Activated CD4-positive, alpha-beta T cell treated with anti-CD3 and anti-CD28 coated beads for 36 hours (primary cell): Measurements from ENCODE around the gene VPS37C. TPM values are rescaled to one million over a fixed set of nuclear protein-coding genes. Genes with fewer than 3 reads are reported as not detected.
A peak's percentile ranks its signal among the peaks of the same experiment; 100 is the strongest.
"Not testable (repeated sequence)": the region's sequence is repeated elsewhere in the genome, so short reads cannot be mapped to it uniquely, and the experiment has no call there.

Experiments used
- ATAC-seq: fragments of 200-7000 bp; cut with Tn5 transposase; one replicate; pipeline ENCODE4 v1.10.0; 2021; ENCODE audit warnings: mild to moderate bottlenecking, moderate library complexity
- CTCF ChIA-PET: fragments of 350-600 bp; sonication (Branson Sonifier 250); formaldehyde crosslinking; loops from one replicate; lab custom pipeline; 2021; ENCODE audit warnings: antibody characterized with exemption; lab: Charles Lee
- POLR2A ChIA-PET: fragments of 350-600 bp; sonication (Branson Sonifier 250); formaldehyde crosslinking; loops from one replicate; lab custom pipeline; 2021; ENCODE audit warnings: antibody characterized with exemption, inconsistent platforms; lab: Charles Lee
- DNase-seq: peaks from one replicate; pipeline ENCODE4 v3.0.0-alpha.2; 2020
- H3K27ac Mint-ChIP-seq: one replicate; pipeline ENCODE4 v1.8.0; 2021; ENCODE audit warnings: mixed read lengths
- H3K27me3 Mint-ChIP-seq: one replicate; pipeline ENCODE4 v1.8.0; 2021; ENCODE audit warnings: mixed read lengths
- H3K36me3 Mint-ChIP-seq: one replicate; pipeline ENCODE4 v1.8.0; 2021; ENCODE audit warnings: low read depth, mixed read lengths
- H3K4me1 Mint-ChIP-seq: one replicate; pipeline ENCODE4 v1.8.0; 2021; ENCODE audit warnings: mixed read lengths
- H3K4me3 Mint-ChIP-seq: one replicate; pipeline ENCODE4 v1.8.0; 2021; ENCODE audit warnings: mild to moderate bottlenecking, moderate library complexity, mixed read lengths
- H3K9me3 Mint-ChIP-seq: one replicate; pipeline ENCODE4 v1.8.0; 2021; ENCODE audit warnings: low read depth, mixed read lengths
- intact Hi-C, 2 experiments: fragments of 100-400 bp; cut with DNase I in 1 of 2; cut with micrococcal nuclease in 1 of 2; formaldehyde crosslinking; loops; one replicate each; pipeline versions ENCODE4 v1.14.2 to v1.15.1; 2022 to 2024; cut with DNase I, micrococcal nuclease
- total RNA-seq, 2 experiments: library from RNA; stranded (reverse); gene quantifications; one replicate each; pipeline ENCODE4 v1.2.3, GENCODE V29; 2021

VPS37C gene
- total RNA-seq, 2 experiments from 2014 or later: 9.5 to 10.6 TPM

- Mint-ChIP-seq H3K4me1 (peaks cover 85% of the 10 kb centered on the region), H3K36me3 (peaks cover 96% of the 10 kb centered on the region), H3K27ac (no peak overlapping the region), H3K27me3 (no peaks in the 10 kb centered on the region), H3K9me3 (no peaks in the 10 kb centered on the region), H3K4me3 (no peak overlapping the region)
- no peak for DNase-seq
- ATAC-seq: no peak
- ChIA-PET POLR2A (interaction anchor here (0.7 to 1.5 kb wide), 2 partner anchors 19 to 85 kb away, joined by 3 to 4 read pairs; no protein-coding TSS in a partner anchor), CTCF (interaction anchor here (0.8 kb wide), 1 partner anchor 22 kb away, joined by 4 read pairs; no protein-coding TSS in a partner anchor)
- intact Hi-C loops: loop anchor here in 1 of 2 experiments (2.0 kb wide), 1 partner anchor 20 kb away; no protein-coding TSS in a partner anchor
Measured at GRCh38 chr11:61108847-61109585, 52.2 kb downstream of the VPS37C start.

GRCh38 chr11:61107888-61108287 is 53.3 kb downstream of the VPS37C start:
- intact Hi-C loops: loop anchor here in 1 of 2 experiments (2.0 kb wide), 1 partner anchor 21 kb away; no protein-coding TSS in a partner anchor
- DNase-seq (no peak), ATAC-seq (no peak)
- ChIA-PET POLR2A (interaction anchor here (0.7 to 1.5 kb wide), 4 partner anchors 18 to 135 kb away, joined by 3 to 5 read pairs (median 4); no protein-coding TSS in a partner anchor), CTCF (interaction anchor here (0.6 to 1.4 kb wide), 4 partner anchors 16 to 138 kb away, joined by 3 to 5 read pairs (median 4); no protein-coding TSS in a partner anchor)
- Mint-ChIP-seq H3K4me1 (peaks cover 74% of the 10 kb centered on the region), H3K4me3 (no peak overlapping the region), H3K9me3 (no peaks in the 10 kb centered on the region), H3K36me3 (peaks cover 97% of the 10 kb centered on the region), H3K27me3 (no peaks in the 10 kb centered on the region), H3K27ac (no peak overlapping the region)

GRCh38 chr11:61106894-61107470 is 54.2 kb downstream of the VPS37C start:
- ChIA-PET POLR2A (interaction anchor here (0.6 to 1.5 kb wide), 4 partner anchors 83 to 201 kb away, joined by 3 to 5 read pairs (median 4); partner anchors contain the start of gene PRPF19), CTCF (interaction anchor here (0.6 to 1.4 kb wide), 3 partner anchors 15 to 137 kb away, joined by 3 to 5 read pairs (median 3); no protein-coding TSS in a partner anchor)
- Mint-ChIP-seq H3K27ac (no peak overlapping the region), H3K36me3 (peaks cover 95% of the 10 kb centered on the region), H3K4me1 (peaks cover 65% of the 10 kb centered on the region), H3K4me3 (no peak overlapping the region), H3K27me3 (no peaks in the 10 kb centered on the region), H3K9me3 (no peaks in the 10 kb centered on the region)
- ATAC-seq (no peak), DNase-seq (peak; percentile 52)
- intact Hi-C loops: no loop called here

GRCh38 chr11:61106296-61106695 is 54.9 kb downstream of the VPS37C start:
- DNase-seq (peak; percentile 15), ATAC-seq (no peak)
- H3K36me3 Mint-ChIP-seq: peaks cover 88% of the 10 kb centered on the region
- no peaks in the 10 kb centered on the region for H3K27me3 Mint-ChIP-seq
- POLR2A ChIA-PET: interaction anchor here (0.6 to 0.7 kb wide), 3 partner anchors 113 to 200 kb away, joined by 3 to 5 read pairs (median 3); partner anchors contain the start of gene PRPF19
- H3K27ac Mint-ChIP-seq: no peak overlapping the region
- H3K4me3 Mint-ChIP-seq: no peak overlapping the region
- intact Hi-C loops: no loop called here
- CTCF ChIA-PET: interaction anchor here (0.6 to 2.3 kb wide), 3 partner anchors 14 to 24 kb away, joined by 3 to 8 read pairs (median 5); no protein-coding TSS in a partner anchor
- H3K9me3 Mint-ChIP-seq: no peaks in the 10 kb centered on the region
- peaks cover 58% of the 10 kb centered on the region for H3K4me1 Mint-ChIP-seq

DNA sequence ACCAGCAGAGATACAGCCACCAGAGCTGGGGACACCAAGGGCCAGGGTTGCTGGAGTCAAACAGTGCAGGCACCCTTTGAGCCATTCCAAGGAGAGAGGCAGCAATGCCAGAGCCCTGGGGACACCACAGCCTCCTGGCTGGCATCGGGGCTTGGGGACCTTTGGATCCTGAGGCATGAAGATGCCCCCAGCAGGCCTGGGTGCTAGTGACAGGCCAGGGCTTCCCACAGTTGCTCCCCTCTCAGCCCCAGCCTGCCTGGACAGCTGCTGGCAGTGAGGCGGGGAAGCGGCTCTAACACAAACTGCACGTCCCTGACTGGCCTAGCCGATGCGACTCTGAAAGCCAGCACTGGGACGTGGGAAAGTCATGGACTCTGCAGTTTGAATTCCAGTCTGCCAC is 56.3 kb downstream of the VPS37C start:
- H3K27me3 Mint-ChIP-seq: no peaks in the 10 kb centered on the region
- no peaks in the 10 kb centered on the region for H3K9me3 Mint-ChIP-seq
- ChIA-PET POLR2A (interaction anchor here (0.6 to 1.3 kb wide), 6 partner anchors 12 to 191 kb away, joined by 3 to 4 read pairs (median 4); partner anchors contain the start of gene TMEM109), CTCF (interaction anchor here (0.6 to 2.3 kb wide), 4 partner anchors 12 to 120 kb away, joined by 3 to 8 read pairs (median 4); no protein-coding TSS in a partner anchor)
- DNase-seq (peak; percentile 42), ATAC-seq (no peak)
- intact Hi-C loops: no loop called here
- no peak overlapping the region for H3K4me3 Mint-ChIP-seq
- H3K27ac Mint-ChIP-seq: no peak overlapping the region
- H3K4me1 Mint-ChIP-seq: peaks cover 45% of the 10 kb centered on the region
- peaks cover 75% of the 10 kb centered on the region for H3K36me3 Mint-ChIP-seq

GRCh38 chr11:61103851-61104423 is 57.3 kb downstream of the VPS37C start:
- ATAC-seq (peak; percentile 8), DNase-seq (peak; percentile 54)
- intact Hi-C loops: loop anchor here in 1 of 2 experiments (2.0 kb wide), 4 partner anchors 21 to 117 kb away; no protein-coding TSS in a partner anchor
- Mint-ChIP-seq H3K4me1 (peaks cover 35% of the 10 kb centered on the region), H3K27ac (no peak overlapping the region), H3K4me3 (no peak overlapping the region), H3K36me3 (peaks cover 64% of the 10 kb centered on the region), H3K9me3 (no peaks in the 10 kb centered on the region), H3K27me3 (no peaks in the 10 kb centered on the region)
- ChIA-PET POLR2A (interaction anchor here (0.5 to 1.3 kb wide), 4 partner anchors 11 to 76 kb away, joined by 4 to 5 read pairs (median 4); no protein-coding TSS in a partner anchor), CTCF (interaction anchor here (0.6 to 2.3 kb wide), 2 partner anchors 16 to 23 kb away, joined by 3 to 8 read pairs; no protein-coding TSS in a partner anchor)

GRCh38 chr11:61102667-61103571 is 58.3 kb downstream of the VPS37C start:
- H3K27me3 Mint-ChIP-seq: no peaks in the 10 kb centered on the region
- intact Hi-C loops: loop anchor here (1.0 to 2.0 kb wide), 7 partner anchors 8 to 116 kb away; no protein-coding TSS in a partner anchor
- POLR2A ChIA-PET: interaction anchor here (0.5 to 1.2 kb wide), 4 partner anchors 7 to 132 kb away, joined by 3 to 6 read pairs (median 4); partner anchors contain the start of gene CD6
- DNase-seq: peak; percentile 49
- no peaks in the 10 kb centered on the region for H3K9me3 Mint-ChIP-seq
- no peak overlapping the region for H3K4me3 Mint-ChIP-seq
- H3K27ac Mint-ChIP-seq: no peak overlapping the region
- ATAC-seq: peak; percentile 16
- peaks cover 54% of the 10 kb centered on the region for H3K36me3 Mint-ChIP-seq
- CTCF ChIA-PET: interaction anchor here (0.7 to 1.8 kb wide), 4 partner anchors 11 to 233 kb away, joined by 3 to 6 read pairs (median 4); partner anchors contain the start of gene CD6
- peaks cover 25% of the 10 kb centered on the region for H3K4me1 Mint-ChIP-seq

DNA sequence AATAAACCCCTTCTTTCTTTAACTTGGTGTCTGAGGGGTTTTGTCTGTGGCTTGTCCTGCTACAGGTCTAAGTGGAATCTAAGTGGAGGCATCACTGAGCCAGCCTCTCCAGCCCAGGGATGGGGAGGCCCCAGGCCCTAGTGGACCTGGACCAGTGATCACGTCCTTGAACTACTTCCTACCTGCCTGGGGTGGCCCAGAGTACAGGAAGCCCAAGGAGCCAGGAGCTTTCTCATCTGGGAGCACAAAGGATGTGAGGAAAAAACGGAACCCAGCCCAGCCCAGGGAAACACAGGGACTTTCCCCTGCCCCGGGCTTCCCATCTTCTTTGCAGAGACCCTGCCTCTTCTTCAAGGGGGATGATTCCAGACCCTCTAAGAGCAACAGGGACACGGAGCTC is 62.4 kb downstream of the VPS37C start:
- no peak overlapping the region for H3K27ac Mint-ChIP-seq
- no peak overlapping the region for H3K4me3 Mint-ChIP-seq
- H3K9me3 Mint-ChIP-seq: peaks cover 2% of the 10 kb centered on the region
- peaks cover 18% of the 10 kb centered on the region for H3K4me1 Mint-ChIP-seq
- DNase-seq (no peak), ATAC-seq (no peak)
- no peaks in the 10 kb centered on the region for H3K27me3 Mint-ChIP-seq
- H3K36me3 Mint-ChIP-seq: peaks cover 19% of the 10 kb centered on the region
- intact Hi-C loops: no loop called here
- POLR2A ChIA-PET: interaction anchor here (0.6 kb wide), 1 partner anchor 112 kb away, joined by 3 read pairs; no protein-coding TSS in a partner anchor
- CTCF ChIA-PET: interaction anchor here (1.1 kb wide), 1 partner anchor 15 kb away, joined by 3 read pairs; no protein-coding TSS in a partner anchor

DNA sequence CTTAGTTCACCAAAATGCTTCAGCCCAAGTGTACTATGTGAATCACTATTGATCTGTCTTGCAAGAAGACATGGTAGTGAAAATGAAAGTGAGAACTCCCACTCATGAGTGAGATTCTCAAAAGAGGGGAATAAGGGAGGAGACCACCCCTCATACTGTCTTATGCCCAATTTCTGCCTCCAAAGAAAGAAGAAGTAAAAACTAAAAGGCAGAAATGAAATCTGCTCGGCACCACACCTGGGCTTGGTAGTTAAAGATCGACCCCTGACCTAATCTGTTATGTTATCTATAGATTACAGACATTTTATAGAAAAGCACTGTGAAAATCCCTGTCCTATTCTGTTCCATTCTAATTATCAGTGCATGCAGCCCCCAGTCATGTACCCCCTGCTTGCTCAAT is 63.0 kb downstream of the VPS37C start:
- H3K9me3 Mint-ChIP-seq, H3K4me3 Mint-ChIP-seq, POLR2A ChIA-PET, ATAC-seq, H3K27ac Mint-ChIP-seq, intact Hi-C loops, H3K27me3 Mint-ChIP-seq: not testable (repeated sequence)
- Mint-ChIP-seq H3K4me1 (peaks cover 23% of the 10 kb centered on the region), H3K36me3 (peaks cover 14% of the 10 kb centered on the region)
- DNase-seq: peak; percentile 5
- CTCF ChIA-PET: interaction anchor here (0.7 to 1.4 kb wide), 4 partner anchors 15 to 116 kb away, joined by 3 read pairs; no protein-coding TSS in a partner anchor

DNA sequence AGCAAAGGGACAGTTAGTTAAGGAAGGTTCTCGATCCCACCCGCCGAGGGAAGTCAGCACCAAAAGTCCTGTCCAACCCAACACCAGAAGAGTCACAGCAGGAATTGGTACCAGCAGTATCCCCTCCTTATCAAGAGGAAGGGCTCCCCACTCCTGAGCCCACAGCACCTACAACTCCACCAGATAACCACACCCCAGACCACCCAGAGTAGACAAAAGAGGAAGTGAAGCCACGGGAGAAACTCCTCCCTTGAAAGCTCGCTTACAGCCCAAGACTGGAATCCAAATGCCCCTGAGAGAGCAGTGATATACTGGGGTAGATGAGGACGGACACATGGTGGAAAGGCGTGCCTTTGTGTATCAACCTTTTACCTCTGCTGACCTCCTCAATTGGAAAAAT is 66.2 kb downstream of the VPS37C start:
- intact Hi-C loops: no loop called here
- peaks cover 19% of the 10 kb centered on the region for H3K36me3 Mint-ChIP-seq
- no peak for DNase-seq
- peak overlapping the region; percentile 31 for H3K4me3 Mint-ChIP-seq
- H3K27ac Mint-ChIP-seq: peak overlapping the region; percentile 98
- no peak for ATAC-seq
- no peaks in the 10 kb centered on the region for H3K27me3 Mint-ChIP-seq
- peaks cover 2% of the 10 kb centered on the region for H3K9me3 Mint-ChIP-seq
- CTCF ChIA-PET: no interaction called here
- POLR2A ChIA-PET: no interaction called here
- peaks cover 47% of the 10 kb centered on the region for H3K4me1 Mint-ChIP-seq
